Measurements from ENCODE around the gene SLC35A2.

SLC35A2 gene

DNA sequence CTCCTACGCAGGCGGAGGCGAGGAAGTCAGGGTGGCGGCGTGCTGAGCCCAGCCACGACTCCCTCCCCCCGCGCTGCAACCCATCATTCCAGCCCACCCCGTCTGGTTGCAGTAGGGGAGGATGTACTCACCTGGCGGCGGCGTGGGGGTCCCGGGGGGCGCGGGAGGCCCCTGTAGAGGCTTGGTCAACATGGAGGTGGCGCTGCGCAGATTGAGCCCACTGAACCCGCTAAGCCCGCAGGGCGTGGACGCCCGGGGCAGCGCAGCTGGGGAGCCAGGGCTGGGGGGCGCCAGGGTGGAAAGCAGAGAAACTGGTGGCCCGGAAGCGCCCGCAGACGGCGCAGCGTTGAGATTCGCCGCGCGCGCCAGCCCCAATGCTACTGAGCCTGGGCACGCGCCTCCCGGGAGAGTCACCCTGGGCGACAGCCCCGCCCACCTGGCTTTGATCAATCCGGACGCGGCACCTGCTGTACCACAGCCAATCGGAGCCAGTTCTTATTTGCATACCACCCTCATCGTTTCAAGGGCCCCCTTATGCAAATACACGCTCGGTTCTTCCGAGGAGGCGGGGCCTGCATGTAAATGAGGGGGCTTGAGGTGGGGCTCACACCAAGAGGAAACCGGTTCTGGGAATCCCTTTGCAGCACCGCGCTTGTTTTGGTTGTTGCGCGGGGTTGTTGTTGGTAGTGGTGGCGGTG, 7.3 kb upstream of the SLC35A2 start, which contains the start of gene PIM2:
Gene PIM2 (minus strand): TSS at position 382 of the 698 bp plus-strand sequence. CDS start 190 bp downstream, at position 192.
- TF ChIP-seq, protein P1, sequence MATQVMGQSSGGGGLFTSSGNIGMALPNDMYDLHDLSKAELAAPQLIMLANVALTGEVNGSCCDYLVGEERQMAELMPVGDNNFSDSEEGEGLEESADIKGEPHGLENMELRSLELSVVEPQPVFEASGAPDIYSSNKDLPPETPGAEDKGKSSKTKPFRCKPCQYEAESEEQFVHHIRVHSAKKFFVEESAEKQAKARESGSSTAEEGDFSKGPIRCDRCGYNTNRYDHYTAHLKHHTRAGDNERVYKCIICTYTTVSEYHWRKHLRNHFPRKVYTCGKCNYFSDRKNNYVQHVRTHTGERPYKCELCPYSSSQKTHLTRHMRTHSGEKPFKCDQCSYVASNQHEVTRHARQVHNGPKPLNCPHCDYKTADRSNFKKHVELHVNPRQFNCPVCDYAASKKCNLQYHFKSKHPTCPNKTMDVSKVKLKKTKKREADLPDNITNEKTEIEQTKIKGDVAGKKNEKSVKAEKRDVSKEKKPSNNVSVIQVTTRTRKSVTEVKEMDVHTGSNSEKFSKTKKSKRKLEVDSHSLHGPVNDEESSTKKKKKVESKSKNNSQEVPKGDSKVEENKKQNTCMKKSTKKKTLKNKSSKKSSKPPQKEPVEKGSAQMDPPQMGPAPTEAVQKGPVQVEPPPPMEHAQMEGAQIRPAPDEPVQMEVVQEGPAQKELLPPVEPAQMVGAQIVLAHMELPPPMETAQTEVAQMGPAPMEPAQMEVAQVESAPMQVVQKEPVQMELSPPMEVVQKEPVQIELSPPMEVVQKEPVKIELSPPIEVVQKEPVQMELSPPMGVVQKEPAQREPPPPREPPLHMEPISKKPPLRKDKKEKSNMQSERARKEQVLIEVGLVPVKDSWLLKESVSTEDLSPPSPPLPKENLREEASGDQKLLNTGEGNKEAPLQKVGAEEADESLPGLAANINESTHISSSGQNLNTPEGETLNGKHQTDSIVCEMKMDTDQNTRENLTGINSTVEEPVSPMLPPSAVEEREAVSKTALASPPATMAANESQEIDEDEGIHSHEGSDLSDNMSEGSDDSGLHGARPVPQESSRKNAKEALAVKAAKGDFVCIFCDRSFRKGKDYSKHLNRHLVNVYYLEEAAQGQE (IDR thresholded peaks at IDR 0.05; ENCODE audit: insufficient replicate concordance, low read depth), result peak; percentile 38
- TF ChIP-seq POLR2AphosphoS5 (IDR thresholded peaks at IDR 0.05; ENCODE audit: low read depth) (peak; percentile 80; the same call in 1 of the 2 replicates), GABPA (IDR thresholded peaks at IDR 0.05; ENCODE audit: low read depth) (no peak)
- peak; percentile 78 to 93 for DNase-seq (ENCODE audit: low read depth in 1 of 2, low spot score in 1 of 2)
- Histone ChIP-seq H3K4me3 (replicated peaks; ENCODE audit: insufficient read depth, low read length) (peak within 1 kb of the TSS; percentile 71), H3K27ac (replicated peaks) (peak within 1 kb of the TSS; percentile 86), H3K27me3 (ENCODE audit: insufficient read depth, poor library complexity, severe bottlenecking) (no peaks in the 10 kb centered on the region)

DNA sequence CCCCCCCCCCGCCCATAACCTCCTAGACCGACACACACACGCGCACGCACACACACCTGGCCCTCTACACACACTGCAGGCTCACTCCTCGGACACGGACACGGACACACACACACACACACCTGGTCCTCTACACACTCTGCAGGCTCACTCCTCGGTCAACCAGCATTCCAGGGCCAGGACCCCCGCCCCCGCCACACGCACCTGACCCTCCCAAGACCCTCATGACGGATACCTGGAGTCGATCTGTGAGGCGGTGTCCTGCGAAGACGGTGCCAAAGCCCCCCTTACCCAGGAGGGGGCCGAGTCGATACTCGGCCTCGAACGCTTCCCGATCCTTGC, 6.8 kb upstream of the SLC35A2 start:
- H3K4me3 ChIP-seq (replicated peaks; ENCODE audit: insufficient read depth, low read length), result peak overlapping the region; percentile 71
- TF ChIP-seq SPI1 (IDR thresholded peaks at IDR 0.05; ENCODE audit: borderline replicate concordance, low read depth), result no peak
- TF ChIP-seq POLR2AphosphoS5 (IDR thresholded peaks at IDR 0.05; ENCODE audit: low read depth), result no peak
- TF ChIP-seq, protein P2, sequence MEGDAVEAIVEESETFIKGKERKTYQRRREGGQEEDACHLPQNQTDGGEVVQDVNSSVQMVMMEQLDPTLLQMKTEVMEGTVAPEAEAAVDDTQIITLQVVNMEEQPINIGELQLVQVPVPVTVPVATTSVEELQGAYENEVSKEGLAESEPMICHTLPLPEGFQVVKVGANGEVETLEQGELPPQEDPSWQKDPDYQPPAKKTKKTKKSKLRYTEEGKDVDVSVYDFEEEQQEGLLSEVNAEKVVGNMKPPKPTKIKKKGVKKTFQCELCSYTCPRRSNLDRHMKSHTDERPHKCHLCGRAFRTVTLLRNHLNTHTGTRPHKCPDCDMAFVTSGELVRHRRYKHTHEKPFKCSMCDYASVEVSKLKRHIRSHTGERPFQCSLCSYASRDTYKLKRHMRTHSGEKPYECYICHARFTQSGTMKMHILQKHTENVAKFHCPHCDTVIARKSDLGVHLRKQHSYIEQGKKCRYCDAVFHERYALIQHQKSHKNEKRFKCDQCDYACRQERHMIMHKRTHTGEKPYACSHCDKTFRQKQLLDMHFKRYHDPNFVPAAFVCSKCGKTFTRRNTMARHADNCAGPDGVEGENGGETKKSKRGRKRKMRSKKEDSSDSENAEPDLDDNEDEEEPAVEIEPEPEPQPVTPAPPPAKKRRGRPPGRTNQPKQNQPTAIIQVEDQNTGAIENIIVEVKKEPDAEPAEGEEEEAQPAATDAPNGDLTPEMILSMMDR (IDR thresholded peaks at IDR 0.05; ENCODE audit: insufficient read depth, low read length), result no peak
- TF ChIP-seq, protein P1 (IDR thresholded peaks at IDR 0.05; ENCODE audit: insufficient replicate concordance, low read depth), result no peak
- no peak for TF ChIP-seq GABPA (IDR thresholded peaks at IDR 0.05; ENCODE audit: low read depth)
- H3K27ac ChIP-seq (replicated peaks), result peak overlapping the region; percentile 86
- no peaks in the 10 kb centered on the region for H3K27me3 ChIP-seq (ENCODE audit: insufficient read depth, poor library complexity, severe bottlenecking)
- DNase-seq (ENCODE audit: low read depth in 1 of 2, low spot score in 1 of 2), result no peak

DNA sequence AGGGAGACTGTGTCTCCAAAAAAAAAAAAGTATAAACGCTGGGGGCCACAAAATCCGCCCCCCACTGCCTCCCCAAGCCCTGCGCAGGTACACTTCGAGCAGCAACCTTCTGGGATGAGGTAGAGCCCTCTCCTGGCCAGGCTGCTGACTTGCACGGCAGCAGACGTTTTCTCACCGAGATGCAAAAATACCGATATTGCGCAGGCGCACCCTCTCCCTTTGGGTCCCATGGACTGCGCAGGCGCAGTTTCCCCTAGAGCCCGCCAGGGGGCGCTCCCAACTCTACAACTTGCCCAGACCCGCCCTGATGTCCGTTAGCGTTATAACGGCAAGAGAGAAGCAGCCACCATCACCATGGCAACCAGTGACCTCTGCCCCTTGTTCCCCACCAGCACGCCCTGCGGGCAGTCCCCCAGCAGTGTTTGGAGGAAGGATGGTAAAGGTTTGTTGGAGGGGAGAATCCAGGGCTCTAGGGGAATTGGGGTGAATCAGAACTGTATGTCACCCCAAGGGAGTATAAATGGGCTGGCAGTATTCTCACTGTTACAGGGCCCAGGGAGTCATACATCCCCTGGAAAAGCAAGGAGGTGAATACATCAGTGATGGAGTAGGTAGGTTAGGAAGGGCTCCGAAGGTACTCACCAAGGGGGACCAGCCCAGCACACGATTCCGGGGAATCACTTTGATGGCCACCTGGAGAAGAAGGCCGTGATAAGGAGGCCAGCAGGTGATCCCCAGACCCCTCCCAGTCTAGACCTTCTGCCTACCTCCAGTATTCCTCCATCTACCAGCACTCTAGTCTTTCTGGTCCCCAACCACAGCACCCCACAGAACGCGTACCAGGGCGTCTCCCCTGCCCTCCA, 5.9 kb upstream of the SLC35A2 start:
- DNase-seq (ENCODE audit: low read depth in 1 of 2, low spot score in 1 of 2), result peak; percentile 80 to 90
- no peak for TF ChIP-seq SPI1 (IDR thresholded peaks at IDR 0.05; ENCODE audit: borderline replicate concordance, low read depth)
- no peak for TF ChIP-seq POLR2AphosphoS5 (IDR thresholded peaks at IDR 0.05; ENCODE audit: low read depth)
- TF ChIP-seq GABPA (IDR thresholded peaks at IDR 0.05; ENCODE audit: low read depth), result no peak
- TF ChIP-seq, protein P1 (IDR thresholded peaks at IDR 0.05; ENCODE audit: insufficient replicate concordance, low read depth), result no peak
- TF ChIP-seq, protein P2 (IDR thresholded peaks at IDR 0.05; ENCODE audit: insufficient read depth, low read length), result peak; percentile 85
- H3K4me3 ChIP-seq (replicated peaks; ENCODE audit: insufficient read depth, low read length), result peak overlapping the region; percentile 71
- no peaks in the 10 kb centered on the region for H3K27me3 ChIP-seq (ENCODE audit: insufficient read depth, poor library complexity, severe bottlenecking)
- H3K27ac ChIP-seq (replicated peaks), result peak overlapping the region; percentile 86
